HepG2 (cell line): ENCODE data around the gene ZNF544. TPM values are rescaled to one million over a fixed set of nuclear protein-coding genes. Genes with fewer than 3 reads are reported as not detected.

ENCODE experiments used
- ATAC-seq: fragments of 200-7000 bp; cut with Tn5 transposase; 3 replicates; pipeline ENCODE4 v1.9.1; 2020; ENCODE audit warnings: mild to moderate bottlenecking, moderate library complexity
- BruUV-seq: library from RNA; stranded (reverse); fragments of 400-500 nt; replicated peaks from 2 replicates; lab custom pipeline; 2021; lab: Mats Ljungman, UMichigan
- CTCF ChIA-PET: fragments of 300-600 bp; formaldehyde crosslinking; extraction: SDS; loops from one replicate; lab custom pipeline; 2021; ENCODE audit warnings: low total read pairs, inconsistent platforms, low intra/inter-chr PET ratio; lab: Yijun Ruan, JAX
- POLR2A ChIA-PET: fragments of 350-600 bp; sonication (Branson Sonifier 250); formaldehyde crosslinking; loops from one replicate; lab custom pipeline; 2020; ENCODE audit warnings: antibody characterized with exemption, inconsistent platforms; lab: Yijun Ruan, JAX
- DNase-seq: peaks from one replicate; pipeline ENCODE4 v3.0.0-alpha.2; 2015; ENCODE audit warnings: low spot score
- FAIRE-seq: peaks from 3 replicates; lab custom pipeline; 2011; peaks lifted over from hg19 to GRCh38; lab: Jason Lieb, UNC
- H2AFZ ChIP-seq: one replicate; pipeline ENCODE4 v1.6.1; 2011; ENCODE audit warnings: low read length, inconsistent platforms
- H3K27ac ChIP-seq: fragments of 300-600 bp; 3 replicates; pipeline ENCODE4 v1.8.0; 2011; ENCODE audit warnings: mixed run types, mild to moderate bottlenecking, mixed read lengths, low read length, inconsistent platforms; ENCODE audit not compliant: insufficient read depth; ENCODE audit errors: extremely low read length
- H3K27me3 ChIP-seq, 2 experiments: fragments of 200-600 bp in 1 of 2; 2 replicates in 1 of 2; 3 replicates in 1 of 2; pipeline versions ENCODE4 v1.6.0 to v1.8.0; 2011; ENCODE audit warnings: low read length in 2 of 2, mild to moderate bottlenecking in 2 of 2, moderate library complexity in 2 of 2, inconsistent platforms in 1 of 2; ENCODE audit not compliant: insufficient read depth in 2 of 2, control insufficient read depth in 1 of 2
- H3K36me3 ChIP-seq, 2 experiments: fragments of 200-600 bp in 1 of 2; replicated peaks in 1 of 2; 2 replicates in 1 of 2; 3 replicates in 1 of 2; pipeline versions ENCODE4 v1.5.1 to v1.8.0; 2011; ENCODE audit warnings: low read length in 2 of 2, inconsistent platforms in 1 of 2; ENCODE audit not compliant: insufficient read depth in 2 of 2, control insufficient read depth in 1 of 2
- H3K4me1 ChIP-seq: 2 replicates; pipeline ENCODE4 v1.5.1; 2012; ENCODE audit warnings: low read length, inconsistent platforms; ENCODE audit not compliant: insufficient read depth
- H3K4me2 ChIP-seq: 2 replicates; pipeline ENCODE4 v1.6.0; 2011; ENCODE audit warnings: low read depth, low read length, inconsistent platforms
- H3K4me3 ChIP-seq, 3 experiments: fragments of 200-600 bp in 1 of 3; sonication (generic), shearing (Covaris generic) in 1 of 3; replicated peaks in 1 of 3; 2 replicates each; pipeline ENCODE4 v1.5.1; 2011 to 2016; ENCODE audit warnings: low read length in 3 of 3, inconsistent platforms in 2 of 3, low read depth in 2 of 3, mild to moderate bottlenecking in 2 of 3, control low read depth in 1 of 3, mixed read lengths in 1 of 3; ENCODE audit not compliant: insufficient read depth in 1 of 3
- H3K79me2 ChIP-seq: one replicate; pipeline ENCODE4 v1.6.1; 2011; ENCODE audit warnings: low read length, inconsistent platforms; ENCODE audit not compliant: insufficient read depth
- H3K9ac ChIP-seq: 2 replicates; pipeline ENCODE4 v1.6.0; 2011; ENCODE audit warnings: mild to moderate bottlenecking, low read depth, low read length, inconsistent platforms; ENCODE audit not compliant: insufficient read depth
- H3K9me3 ChIP-seq: 2 replicates; pipeline ENCODE4 v1.5.1; 2012; ENCODE audit warnings: mild to moderate bottlenecking, low read length
- H4K20me1 ChIP-seq: 2 replicates; pipeline ENCODE4 v1.6.0; 2011; ENCODE audit warnings: inconsistent platforms, mild to moderate bottlenecking, low read length, moderate library complexity; ENCODE audit not compliant: insufficient read depth
- ARID3A ChIP-seq: IDR thresholded peaks from 2 replicates; pipeline ENCODE4 v1.6.1; 2012; ENCODE audit warnings: low read depth, low read length, improper control_type of control experiment
- CBX2 ChIP-seq, 2 experiments: fragments of 200-600 bp in 1 of 2; sonication (generic); formaldehyde crosslinking in 1 of 2; IDR thresholded peaks; 2 replicates each; pipeline versions ENCODE4 v1.7.0 to v1.8.1; 2018 to 2022; ENCODE audit warnings: low read depth in 2 of 2, low read length in 1 of 2, mild to moderate bottlenecking in 1 of 2, missing genetic modification reagents in 1 of 2
- HOXD1 ChIP-seq: sonication (generic); formaldehyde crosslinking; IDR thresholded peaks from 2 replicates; pipeline ENCODE4 v1.5.0; 2020; ENCODE audit warnings: missing genetic modification reagents
- LCORL ChIP-seq, 2 experiments: fragments of 450-650 bp in 1 of 2; sonication (generic) in 1 of 2; formaldehyde crosslinking in 1 of 2; IDR thresholded peaks; 2 replicates each; pipeline versions ENCODE4 v1.5.0 to v1.6.1; 2017 to 2020; ENCODE audit warnings: antibody characterized with exemption in 1 of 2, missing genetic modification reagents in 1 of 2
- MXI1 ChIP-seq: IDR thresholded peaks from 3 replicates; pipeline ENCODE4 v1.6.1; 2012; ENCODE audit warnings: low read depth, low read length, inconsistent platforms, borderline replicate concordance
- REL ChIP-seq: sonication (generic); formaldehyde crosslinking; conservative IDR thresholded peaks from 2 replicates; pipeline ENCODE4 v1.8.0; 2022; ENCODE audit warnings: mild to moderate bottlenecking, missing genetic modification reagents, moderate library complexity
- SETDB1 ChIP-seq: sonication (generic); formaldehyde crosslinking; IDR thresholded peaks from 2 replicates; pipeline ENCODE4 v1.5.1; 2020; ENCODE audit warnings: missing genetic modification reagents, mild to moderate bottlenecking, borderline replicate concordance
- SP4 ChIP-seq: sonication (generic); formaldehyde crosslinking; IDR thresholded peaks from 2 replicates; pipeline ENCODE4 v1.8.1; 2023; ENCODE audit warnings: mild to moderate bottlenecking, missing genetic modification reagents
- SP5 ChIP-seq: IDR thresholded peaks from 2 replicates; pipeline ENCODE4 v1.6.1; 2016; ENCODE audit warnings: low read depth, borderline replicate concordance
- U2AF1 ChIP-seq: fragments of 200-400 bp; formaldehyde crosslinking; optimal IDR thresholded peaks from 2 replicates; pipeline ENCODE3; 2017; ENCODE audit warnings: mild to moderate bottlenecking, low read depth, low read length
- YEATS4 ChIP-seq: sonication (generic); formaldehyde crosslinking; IDR thresholded peaks from 2 replicates; pipeline ENCODE4 v1.4.0; 2020; ENCODE audit warnings: missing genetic modification reagents, borderline replicate concordance
- ZNF274 ChIP-seq: sonication (generic); formaldehyde crosslinking; IDR thresholded peaks from 2 replicates; pipeline ENCODE4 v1.5.1; 2020; ENCODE audit warnings: mild to moderate bottlenecking, missing genetic modification reagents
- ZNF296 ChIP-seq: sonication (generic); formaldehyde crosslinking; conservative IDR thresholded peaks from 2 replicates; pipeline ENCODE4 v1.5.0; 2020; ENCODE audit warnings: mild to moderate bottlenecking, missing genetic modification reagents
- ZNF629 ChIP-seq: sonication (generic); formaldehyde crosslinking; conservative IDR thresholded peaks from 2 replicates; pipeline ENCODE4 v1.5.0; 2020; ENCODE audit warnings: missing genetic modification reagents
- ZNF777 ChIP-seq: sonication (generic); formaldehyde crosslinking; IDR thresholded peaks from 2 replicates; pipeline ENCODE4 v1.4.0; 2020; ENCODE audit warnings: missing genetic modification reagents
- whole genome bisulfite sequencing: methylation state at CpG from one replicate; pipeline ENCODE4 v1.1.6; 2017; ENCODE audit warnings: low lambda C conversion rate; 5-methylcytosine and 5-hydroxymethylcytosine counted together
- in situ Hi-C: cut with HindIII; loops from 2 replicates; pipeline ENCODE4 v1.10.0; 2017; ENCODE audit warnings: low pct_unique_long_range_greater_than_20kb; ENCODE audit not compliant: extremely low pct_ligation_motif_present
- intact Hi-C: fragments of 100-400 bp; cut with micrococcal nuclease; formaldehyde crosslinking; loops from one replicate; pipeline ENCODE4 v1.10.0; 2022; ENCODE audit not compliant: unreplicated experiment
- polyA plus RNA-seq, 8 experiments: library from polyadenylated mRNA; depleted of rRNA in 3 of 8; stranded (reverse) in 7 of 8; unstranded in 1 of 8; fragments of >200 nt; fragmentation: Illumina TruSeq in 4 of 8; extraction: Trizol in 4 of 8; gene quantifications; 2 replicates each; pipeline versions ENCODE4 v1.2.1 to v1.2.3, GENCODE V29; 2011 to 2016; ENCODE audit warnings: low read depth in 4 of 8, missing spikeins in 1 of 8, mixed read lengths in 1 of 8; ENCODE audit not compliant: insufficient read depth in 1 of 8
- total RNA-seq, 5 experiments: library from RNA; depleted of rRNA; stranded (reverse); fragments of >200 nt; fragmentation: Illumina TruSeq; extraction: Trizol; gene quantifications; 2 replicates each; pipeline ENCODE4 v1.2.3, GENCODE V29; 2016; ENCODE audit warnings: low read depth in 1 of 5

The ZNF544 gene
- total and polyA plus RNA-seq, 2 of the 13 experiments (the other 11 are each of a cell fraction or from before 2014, with no cell fraction given) = 13.1 to 17.0 TPM

GRCh38 chr19:58304748-58305064 lies 76.0 kb downstream of the ZNF544 start:
- Histone ChIP-seq H3K36me3 (peaks cover 16 to 43% of the 10 kb centered on the region in 2 experiments; a peak in 4 of 5 replicates), H3K4me1 (peaks cover 26% of the 10 kb centered on the region), H3K27me3 (no peaks in the 10 kb centered on the region; a peak in 1 of 5 replicates), H4K20me1 (peaks cover 7% of the 10 kb centered on the region; the same call in 1 of the 2 replicates), H3K79me2 (peaks cover 19% of the 10 kb centered on the region), H2AFZ (peak overlapping the region; percentile 91), H3K4me3 (peak overlapping the region; percentile 22 to 97 (median 83); a peak in 5 of 6 replicates), H3K4me2 (peak overlapping the region; percentile 84), H3K27ac (peak overlapping the region; percentile 60), H3K9me3 (no peaks in the 10 kb centered on the region), H3K9ac (peak overlapping the region; percentile 65)
- intact Hi-C loops = loop anchor here (1.0 to 5.0 kb wide), 2 partner anchors 26 to 122 kb away; partner anchors contain the start of genes ZNF274 and ZNF8
- no TSS peak for BruUV-seq
- FAIRE-seq = no peak
- DNase-seq = no peak
- 46% methylated on average over 7 of the region's 7 CpGs for WGBS
- CTCF ChIA-PET = no interaction called here
- TF ChIP-seq YEATS4 (CRISPR knock-in tag) (no peak), ZNF296 (no peak), LCORL (IDR thresholded peaks at IDR 0.05) (no peak), LCORL (CRISPR knock-in tag; IDR thresholded peaks at IDR 0.05) (0 out of 2 replicates have a peak, but pooled peaks have one; percentile 8), ZNF777 (no peak), ARID3A (no peak), SP5 (CRISPR knock-in tag) (no peak), U2AF1 (no peak), MXI1 (no peak), REL (CRISPR knock-in tag) (no peak), CBX2 (IDR thresholded peaks at IDR 0.05; ENCODE audit: low read depth, low read length) (no peak), CBX2 (CRISPR knock-in tag; IDR thresholded peaks at IDR 0.05; ENCODE audit: low read depth) (no peak), ZNF274 (CRISPR knock-in tag) (no peak), HOXD1 (CRISPR knock-in tag) (0 out of 2 replicates have a peak, but pooled peaks have one; percentile 6), ZNF629 (no peak), SP4 (CRISPR knock-in tag) (no peak), SETDB1 (CRISPR knock-in tag) (no peak)
- in situ Hi-C loops = loop anchor here (5.0 kb wide), 1 partner anchor 122 kb away; the partner anchor contains the start of gene ZNF274
- POLR2A ChIA-PET = interaction anchor here (0.6 to 1.6 kb wide), 9 partner anchors 12 to 195 kb away, joined by 3 to 10 read pairs (median 3); partner anchors contain the start of genes ZNF274, ZNF497, ZNF544 and ZNF8
- ATAC-seq = peak; percentile 2; the same call in 1 of the 3 replicates
